Uterus (tissue), 4 donors: Measurements from ENCODE around the gene DPP6. TPM values are rescaled to one million over a fixed set of nuclear protein-coding genes. Genes with fewer than 3 reads are reported as not detected.

Experiments used
- DNase-seq, 2 donors: peaks; one replicate each; pipeline ENCODE4 v3.0.0-alpha.2; 2019 to 2020
- H3K27ac ChIP-seq, 2 donors: fragments of 200-600 bp; sonication (generic); 1 replicate in 1 of 2; 2 replicates in 1 of 2; pipeline ENCODE4 v1.5.1; 2016 to 2018
- H3K27me3 ChIP-seq, 2 donors: fragments of 200-600 bp; sonication (generic); one replicate each; pipeline ENCODE4 v1.5.1; 2018 to 2019; ENCODE audit warnings: control low read depth in 1 of 2
- H3K36me3 ChIP-seq, 2 donors: fragments of 200-600 bp; sonication (generic); one replicate each; pipeline ENCODE4 v1.5.1; 2019; ENCODE audit warnings: control low read depth in 1 of 2
- H3K4me1 ChIP-seq, 2 donors: fragments of 200-600 bp; sonication (generic); one replicate each; pipeline ENCODE4 v1.5.1; 2018 to 2019; ENCODE audit warnings: control low read depth in 1 of 2
- H3K4me3 ChIP-seq, 2 donors: fragments of 200-600 bp; sonication (generic); 1 replicate in 1 of 2; 2 replicates in 1 of 2; pipeline ENCODE4 v1.5.1; 2018 to 2019; ENCODE audit warnings: mild to moderate bottlenecking in 1 of 2
- H3K9me3 ChIP-seq, 2 donors: fragments of 200-600 bp; sonication (generic); one replicate each; pipeline ENCODE4 v1.5.1; 2019; ENCODE audit warnings: control low read depth in 1 of 2
- POLR2A ChIP-seq, 2 donors: fragments of 450-650 bp; IDR thresholded peaks; one replicate each; pipeline ENCODE4 v1.6.1; 2016; ENCODE audit warnings: antibody characterized with exemption in 2 of 2, mild to moderate bottlenecking in 1 of 2, moderate library complexity in 1 of 2
- intact Hi-C: fragments of 100-400 bp; cut with DNase I; formaldehyde crosslinking; loops from one replicate; pipeline ENCODE4 v1.15.1; 2023; ENCODE audit warnings: low total_unique reads
- total RNA-seq, 4 donors: library from RNA; depleted of rRNA in 3 of 4; stranded (reverse); fragments of >200 nt in 3 of 4; gene quantifications; one replicate each; pipeline versions ENCODE4 v1.1.0 to v1.2.4, GENCODE V29; 2014 to 2023
- TF ChIP-seq, protein P1 (sequence below), 4 experiments: fragments of 200-600 bp in 2 of 4; fragments of 450-650 bp in 2 of 4; sonication (generic) in 2 of 4; IDR thresholded peaks; one replicate each; pipeline ENCODE4 v1.5.1; 2016 to 2019; ENCODE audit warnings: antibody characterized with exemption in 4 of 4, mild to moderate bottlenecking in 2 of 4, moderate library complexity in 1 of 4
- donor health status: DM: yes; HTN: yes; CAD: no.

Gene DPP6
- total RNA-seq, 4 donors from 2014 or later, result 4.1 to 107 (median 42.7) TPM

DNA sequence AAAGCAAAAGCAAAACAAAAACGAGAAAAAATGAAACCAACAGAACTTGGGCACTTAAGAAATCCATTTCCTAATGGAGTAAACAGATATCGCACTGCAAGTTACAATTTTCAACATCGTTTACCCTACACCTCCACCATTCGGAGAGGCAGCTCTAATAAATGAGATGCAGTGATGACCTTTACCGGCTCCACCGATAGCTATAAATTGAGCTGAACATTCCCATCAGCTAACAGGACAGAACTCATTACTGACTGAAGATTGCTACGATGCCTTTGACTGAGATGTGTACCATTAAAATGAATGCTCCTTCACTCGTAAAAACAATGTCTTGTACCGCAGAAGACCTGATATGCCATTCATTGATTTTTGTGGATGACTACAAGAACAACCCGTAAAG is 465.6 kb downstream of the DPP6 start:
- intact Hi-C loops, result no loop called here

DNA sequence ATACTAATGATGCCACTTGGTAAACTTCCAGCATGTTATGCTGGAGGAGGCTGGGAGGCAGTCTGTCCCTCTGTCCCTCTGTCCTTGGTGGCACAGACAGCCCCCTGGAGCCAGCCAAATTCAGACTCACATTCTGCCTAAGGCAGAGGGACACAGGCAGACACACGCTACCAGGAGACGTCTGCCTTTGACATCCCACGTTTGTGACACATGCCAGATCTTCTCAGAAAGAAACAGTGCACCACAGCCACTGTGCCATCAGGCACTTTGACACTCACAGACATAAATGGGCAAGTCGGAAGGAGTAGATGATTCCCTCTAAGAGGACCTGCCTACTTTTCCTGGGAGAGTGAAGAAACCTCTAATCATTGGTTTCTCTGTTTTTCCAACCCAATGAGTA is 467.0 kb downstream of the DPP6 start:
- H3K4me1 ChIP-seq, result no peaks in the 10 kb centered on the region
- no peak for DNase-seq
- intact Hi-C loops, result no loop called here
- H3K27me3 ChIP-seq, result no peaks in the 10 kb centered on the region
- no peak overlapping the region for H3K27ac ChIP-seq
- TF ChIP-seq, protein P1, sequence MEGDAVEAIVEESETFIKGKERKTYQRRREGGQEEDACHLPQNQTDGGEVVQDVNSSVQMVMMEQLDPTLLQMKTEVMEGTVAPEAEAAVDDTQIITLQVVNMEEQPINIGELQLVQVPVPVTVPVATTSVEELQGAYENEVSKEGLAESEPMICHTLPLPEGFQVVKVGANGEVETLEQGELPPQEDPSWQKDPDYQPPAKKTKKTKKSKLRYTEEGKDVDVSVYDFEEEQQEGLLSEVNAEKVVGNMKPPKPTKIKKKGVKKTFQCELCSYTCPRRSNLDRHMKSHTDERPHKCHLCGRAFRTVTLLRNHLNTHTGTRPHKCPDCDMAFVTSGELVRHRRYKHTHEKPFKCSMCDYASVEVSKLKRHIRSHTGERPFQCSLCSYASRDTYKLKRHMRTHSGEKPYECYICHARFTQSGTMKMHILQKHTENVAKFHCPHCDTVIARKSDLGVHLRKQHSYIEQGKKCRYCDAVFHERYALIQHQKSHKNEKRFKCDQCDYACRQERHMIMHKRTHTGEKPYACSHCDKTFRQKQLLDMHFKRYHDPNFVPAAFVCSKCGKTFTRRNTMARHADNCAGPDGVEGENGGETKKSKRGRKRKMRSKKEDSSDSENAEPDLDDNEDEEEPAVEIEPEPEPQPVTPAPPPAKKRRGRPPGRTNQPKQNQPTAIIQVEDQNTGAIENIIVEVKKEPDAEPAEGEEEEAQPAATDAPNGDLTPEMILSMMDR (IDR thresholded peaks at IDR 0.05), result no peak
- no peak for TF ChIP-seq POLR2A (IDR thresholded peaks at IDR 0.05)
- H3K4me3 ChIP-seq, result no peak overlapping the region
- no peaks in the 10 kb centered on the region for H3K36me3 ChIP-seq
- no peaks in the 10 kb centered on the region for H3K9me3 ChIP-seq

More for the DNA sequence above, 465.6 kb downstream of the DPP6 start:
- Histone ChIP-seq H3K4me1 (no peaks in the 10 kb centered on the region), H3K9me3 (no peaks in the 10 kb centered on the region), H3K27ac (no peak overlapping the region), H3K27me3 (no peaks in the 10 kb centered on the region), H3K36me3 (no peaks in the 10 kb centered on the region), H3K4me3 (no peak overlapping the region)
- no peak for DNase-seq
- TF ChIP-seq, protein P1 (IDR thresholded peaks at IDR 0.05), result no peak
- no peak for TF ChIP-seq POLR2A (IDR thresholded peaks at IDR 0.05)

GRCh38 chr7:154530136-154530535 is 477.9 kb downstream of the DPP6 start:
- intact Hi-C loops, result no loop called here
- Histone ChIP-seq H3K9me3 (peaks cover 0 to 3% of the 10 kb centered on the region in 2 donors), H3K36me3 (no peaks in the 10 kb centered on the region), H3K4me1 (no peaks in the 10 kb centered on the region), H3K27ac (no peak overlapping the region), H3K4me3 (no peak overlapping the region), H3K27me3 (no peaks in the 10 kb centered on the region)
- DNase-seq, result no peak
- TF ChIP-seq POLR2A (IDR thresholded peaks at IDR 0.05), result no peak
- TF ChIP-seq, protein P1 (IDR thresholded peaks at IDR 0.05), result no peak

DNA sequence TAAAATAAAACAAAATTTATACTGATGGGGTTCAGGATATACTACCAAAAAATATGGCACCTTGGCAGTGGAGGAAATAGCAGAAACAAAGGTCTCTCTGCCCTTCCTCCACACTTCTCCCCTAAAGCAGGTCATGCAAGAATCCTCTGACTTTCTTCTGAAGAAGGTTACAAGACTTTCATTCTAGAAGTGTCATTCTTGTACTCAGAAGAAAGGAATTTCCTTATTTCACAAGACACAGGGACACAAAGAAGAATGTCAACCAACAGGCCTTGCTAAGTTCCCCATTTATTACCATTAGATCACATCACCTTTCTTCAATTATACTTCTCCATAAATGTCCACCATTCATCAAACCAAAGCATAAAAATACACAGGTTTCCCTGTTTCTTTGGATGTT is 480.6 kb downstream of the DPP6 start:
- Histone ChIP-seq H3K4me3 (no peak overlapping the region), H3K9me3 (peaks cover 0 to 3% of the 10 kb centered on the region in 2 donors), H3K27ac (no peak overlapping the region), H3K36me3 (no peaks in the 10 kb centered on the region), H3K27me3 (no peaks in the 10 kb centered on the region), H3K4me1 (no peaks in the 10 kb centered on the region)
- TF ChIP-seq, protein P1 (IDR thresholded peaks at IDR 0.05), result no peak
- DNase-seq, result no peak
- intact Hi-C loops, result no loop called here

GRCh38 chr7:154540596-154540995 is 488.4 kb downstream of the DPP6 start:
- no peak overlapping the region for H3K27ac ChIP-seq
- DNase-seq, result no peak
- no peaks in the 10 kb centered on the region for H3K4me1 ChIP-seq
- H3K36me3 ChIP-seq, result no peaks in the 10 kb centered on the region
- no peaks in the 10 kb centered on the region for H3K27me3 ChIP-seq
- intact Hi-C loops, result no loop called here
- TF ChIP-seq, protein P1 (IDR thresholded peaks at IDR 0.05), result no peak
- no peak for TF ChIP-seq POLR2A (IDR thresholded peaks at IDR 0.05)
- no peak overlapping the region for H3K4me3 ChIP-seq
- H3K9me3 ChIP-seq, result no peaks in the 10 kb centered on the region
